AG09319 (cell line): ENCODE measurements around the gene CCHCR1.
"Not testable (repeated sequence)": the region's sequence is repeated elsewhere in the genome, so short reads cannot be mapped to it uniquely, and the experiment has no call there.

Source experiments
- DNase-seq: peaks from one replicate; pipeline ENCODE4 v3.0.0-alpha.2; 2010; ENCODE audit warnings: low read depth; ENCODE audit errors: extremely low read depth
- CTCF ChIP-seq: IDR thresholded peaks from 2 replicates; pipeline ENCODE4 v1.5.1; 2011; ENCODE audit warnings: low read depth, mild to moderate bottlenecking, inconsistent platforms, low read length, moderate library complexity

CCHCR1 gene

GRCh38 chr6:31194061-31194834 is 36.6 kb upstream of the CCHCR1 start:
- no peak for TF ChIP-seq CTCF
- no peak for DNase-seq

- TF ChIP-seq CTCF: no peak
- DNase-seq: no peak
Observed at GRCh38 chr6:31193206-31193605, 35.6 kb upstream of the CCHCR1 start.

- TF ChIP-seq CTCF: peak; percentile 67
- DNase-seq: not testable (repeated sequence)
Observed at GRCh38 chr6:31192431-31193105, 35.0 kb upstream of the CCHCR1 start.

GRCh38 chr6:31190488-31190887 is 32.9 kb upstream of the CCHCR1 start:
- DNase-seq: no peak
- no peak for TF ChIP-seq CTCF

GRCh38 chr6:31189223-31189622 is 31.6 kb upstream of the CCHCR1 start:
- not testable (repeated sequence) for DNase-seq

GRCh38 chr6:31187780-31188194 is 30.2 kb upstream of the CCHCR1 start:
- DNase-seq: no peak
- TF ChIP-seq CTCF: no peak

- no peak for TF ChIP-seq CTCF
- DNase-seq: no peak
Observed at GRCh38 chr6:31186052-31186734, 28.6 kb upstream of the CCHCR1 start.

- DNase-seq: not testable (repeated sequence)
Observed at GRCh38 chr6:31185695-31186051, 28.1 kb upstream of the CCHCR1 start.

- not testable (repeated sequence) for DNase-seq
Observed at GRCh38 chr6:31183859-31184258, 26.3 kb upstream of the CCHCR1 start.

- not testable (repeated sequence) for DNase-seq
Observed at GRCh38 chr6:31183287-31183686, 25.7 kb upstream of the CCHCR1 start.
